ENCODE results near the gene FKBP8.

Gene FKBP8

DNA sequence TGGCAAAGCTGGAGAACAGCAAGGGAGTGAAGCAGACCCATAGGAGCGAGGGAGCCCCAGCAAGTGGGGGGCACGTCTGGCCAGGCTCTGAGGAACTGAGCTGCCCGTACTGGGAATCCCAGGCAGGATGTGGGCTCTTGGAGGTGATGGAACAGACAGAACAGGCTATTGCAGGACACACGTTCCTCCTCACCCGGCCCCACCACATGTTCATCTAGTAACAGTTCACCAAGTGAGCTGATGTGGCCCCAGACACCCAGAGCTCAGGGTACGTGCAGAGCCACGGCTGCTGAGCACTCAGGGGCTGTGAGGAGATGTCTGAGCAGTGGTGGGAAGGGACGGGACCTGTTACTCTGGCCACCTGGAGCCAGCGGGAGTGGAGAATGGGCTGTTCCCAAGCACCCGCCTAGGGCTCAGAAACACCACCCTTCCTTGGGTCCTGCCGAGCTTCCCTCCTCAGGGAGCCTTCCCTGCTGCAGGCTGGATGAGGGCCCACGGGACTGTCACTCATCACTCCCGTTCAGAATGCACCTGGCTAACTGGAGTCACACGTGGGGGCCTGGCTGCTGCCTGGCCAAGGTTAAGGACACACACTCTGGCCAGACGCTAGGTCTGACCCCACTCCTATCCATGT, 39.9 kb downstream of the FKBP8 start:
- no peak for DNase-seq (ENCODE audit: low read depth in 1 of 2, low spot score in 1 of 2)

DNA sequence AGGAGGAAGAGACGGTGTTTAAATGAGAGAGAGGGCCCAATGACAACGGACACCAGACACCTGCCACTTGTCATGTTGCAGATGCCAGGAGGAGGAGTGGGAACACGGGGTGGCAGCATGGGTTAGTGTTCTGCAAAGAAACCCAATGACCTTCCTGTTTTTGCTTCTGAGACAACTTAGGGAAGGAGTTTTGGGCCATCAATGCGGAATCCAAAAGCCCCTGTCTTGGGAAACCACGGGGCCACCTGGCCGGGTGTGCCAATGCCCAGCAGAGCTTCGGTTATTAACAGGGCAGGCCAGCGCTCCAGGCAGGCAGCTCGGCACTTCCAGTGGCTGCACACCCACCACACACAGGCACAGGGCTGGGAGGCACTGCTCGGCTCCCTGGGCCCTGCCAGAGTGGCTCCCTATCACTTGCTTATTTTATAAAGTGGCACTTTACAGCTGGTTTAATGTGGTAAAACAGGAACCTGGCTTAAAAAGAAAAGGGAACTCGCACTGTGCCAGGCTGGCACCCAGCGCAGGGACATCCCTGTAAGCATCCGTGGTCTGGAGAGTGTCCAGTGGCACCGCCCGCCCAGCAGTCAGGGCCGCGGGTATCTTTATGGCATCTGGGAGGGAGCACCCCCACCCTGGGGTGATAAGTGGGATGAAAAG, 40.6 kb downstream of the FKBP8 start:
- no peak for DNase-seq (ENCODE audit: low read depth in 1 of 2, low spot score in 1 of 2)

DNA sequence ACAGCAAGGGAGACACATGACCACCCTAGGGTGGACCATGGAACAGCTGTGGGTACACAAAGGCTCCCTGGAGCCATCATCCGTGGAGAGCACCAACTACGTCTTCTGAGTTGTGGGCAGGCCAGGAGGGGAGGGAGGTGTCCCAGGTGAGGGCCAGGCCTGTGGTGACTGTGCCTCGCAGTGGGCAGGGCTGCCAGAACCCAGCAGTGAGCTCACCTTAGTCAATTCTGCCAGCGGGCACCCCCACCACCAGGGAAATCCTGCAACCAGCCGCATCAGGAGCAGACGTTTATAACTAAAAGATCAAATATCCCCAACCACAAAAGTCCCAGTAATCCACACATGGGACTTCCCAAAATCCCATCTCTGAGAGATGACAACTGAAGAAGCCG, 41.1 kb downstream of the FKBP8 start:
- no peak for DNase-seq (ENCODE audit: low read depth in 1 of 2, low spot score in 1 of 2)

DNA sequence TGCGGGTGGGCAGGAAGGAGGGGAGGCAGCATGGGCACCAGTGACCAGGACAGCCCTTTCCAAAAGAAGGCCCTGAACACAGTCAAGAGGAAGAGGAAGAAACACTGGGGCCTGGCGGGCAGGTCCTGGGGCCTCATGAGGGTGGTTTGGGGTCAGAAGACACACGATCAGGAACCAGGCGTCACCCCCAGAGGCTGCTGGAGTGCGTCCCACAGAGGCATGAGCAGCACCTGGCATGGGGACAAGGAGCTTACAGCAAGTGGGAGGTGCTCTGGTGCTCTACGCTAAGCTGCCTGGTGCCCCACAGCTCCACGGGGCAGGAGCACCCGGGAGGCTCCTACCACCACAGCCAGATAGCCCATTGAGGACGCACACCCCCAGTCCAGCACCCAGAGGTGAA, 41.5 kb downstream of the FKBP8 start:
- DNase-seq (ENCODE audit: low read depth in 1 of 2, low spot score in 1 of 2) = no peak

DNA sequence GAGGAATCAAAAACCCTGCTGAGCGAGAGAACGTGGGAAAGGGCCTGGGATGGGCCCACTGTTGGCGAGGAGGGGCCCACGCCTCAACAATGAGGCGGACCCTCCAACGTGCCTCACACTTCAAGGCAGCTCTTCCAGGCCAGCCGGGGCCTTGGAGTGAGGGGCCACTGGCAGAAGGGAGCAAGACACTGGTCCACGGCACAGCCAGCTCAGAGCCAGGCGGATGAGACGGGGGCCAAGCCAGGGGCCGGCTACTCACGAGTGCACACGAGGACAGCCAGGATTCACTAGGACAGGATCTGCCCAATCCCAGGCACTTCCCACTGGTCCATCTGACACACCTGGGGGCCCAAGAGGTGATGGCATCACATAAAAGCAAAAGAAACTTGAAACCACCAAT, 42.0 kb downstream of the FKBP8 start:
- DNase-seq (ENCODE audit: low read depth in 1 of 2, low spot score in 1 of 2) = no peak

DNA sequence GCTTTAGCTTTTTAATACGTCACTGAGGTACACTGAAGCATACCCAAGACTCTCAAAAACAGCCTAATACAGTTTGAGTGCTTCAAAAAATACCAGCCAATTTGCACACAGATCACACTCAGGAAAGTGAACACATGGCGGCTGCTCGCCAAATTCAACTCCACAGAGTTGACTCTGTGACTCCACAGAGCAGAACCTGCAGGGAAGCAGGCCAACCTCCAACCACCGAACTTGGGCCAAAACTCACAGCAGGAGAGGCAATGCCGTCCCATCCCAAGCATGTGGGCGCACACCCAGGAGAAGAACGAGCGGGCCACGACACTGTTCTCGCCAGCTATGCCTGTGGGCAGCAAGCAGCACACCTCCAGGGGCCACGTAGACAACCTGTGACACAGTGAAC, 42.6 kb downstream of the FKBP8 start:
- DNase-seq (ENCODE audit: low read depth in 1 of 2, low spot score in 1 of 2) = no peak

DNA sequence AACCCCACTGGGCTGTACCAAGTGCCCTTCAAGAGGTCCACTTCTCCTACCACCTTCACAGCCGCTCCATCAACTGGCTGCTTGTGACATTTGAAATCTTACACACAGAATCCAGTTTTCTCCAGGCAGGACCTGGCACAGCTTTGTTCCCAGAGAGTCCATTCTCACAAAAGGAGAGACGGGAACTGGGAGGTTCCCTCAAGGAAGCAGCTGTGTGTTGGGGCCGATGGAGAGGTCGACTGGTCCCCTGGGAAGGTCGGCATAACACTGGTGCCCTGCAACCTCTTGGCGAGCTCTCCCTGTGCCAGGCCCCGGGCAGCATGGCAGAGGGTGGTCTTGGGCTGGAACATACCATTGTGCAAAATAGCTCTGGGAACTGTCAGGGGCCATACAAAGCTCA, 43.0 kb downstream of the FKBP8 start:
- DNase-seq (ENCODE audit: low read depth in 1 of 2, low spot score in 1 of 2) = no peak

DNA sequence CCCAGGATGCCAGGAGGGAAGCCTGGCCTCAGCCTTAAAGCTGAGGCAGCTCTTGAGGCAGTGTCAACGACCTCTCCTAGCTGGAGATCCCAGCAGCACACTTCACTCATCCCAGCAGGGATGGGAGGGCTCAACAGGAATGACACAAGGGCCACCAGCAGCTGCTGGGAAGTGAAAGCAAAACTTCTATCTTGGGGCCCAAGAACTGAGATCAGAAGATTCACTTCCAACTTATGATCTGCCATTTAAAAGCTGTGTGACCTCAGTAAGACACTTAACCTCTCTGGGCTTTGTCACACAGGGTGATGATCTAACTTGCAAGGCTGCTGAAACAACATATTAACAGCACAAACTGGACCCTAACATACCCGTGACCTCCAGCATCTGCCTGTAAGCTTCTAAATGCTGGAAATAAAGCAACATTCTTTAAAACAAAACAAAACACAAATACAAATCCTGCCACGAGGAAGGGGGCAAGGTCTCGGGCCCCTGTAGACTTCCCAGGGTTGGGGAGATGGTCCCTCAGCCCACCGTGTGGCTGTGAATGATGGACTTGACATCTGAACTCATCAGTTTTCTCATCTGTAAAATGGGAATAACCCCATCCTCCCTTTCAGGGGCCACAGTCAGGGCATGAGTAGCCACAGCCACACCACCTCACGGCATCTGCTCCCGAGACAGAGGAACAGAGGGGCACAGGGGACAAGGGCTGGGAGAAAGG, 44.2 kb downstream of the FKBP8 start:
- no peak for DNase-seq (ENCODE audit: low read depth in 1 of 2, low spot score in 1 of 2)

DNA sequence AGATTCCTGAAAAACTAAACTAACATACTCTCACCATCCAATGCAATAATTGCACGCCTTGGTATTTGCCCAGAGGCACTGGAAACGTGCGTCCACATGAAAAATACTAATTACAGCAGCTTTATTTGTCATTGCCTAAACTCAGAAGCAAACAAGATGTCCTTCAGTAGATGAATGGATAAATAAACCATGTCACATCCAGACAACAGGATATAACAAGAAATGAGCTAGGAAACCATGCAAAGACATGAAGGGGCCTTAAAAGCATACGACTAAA, 46.5 kb downstream of the FKBP8 start:
- no peak for DNase-seq (ENCODE audit: low read depth in 1 of 2, low spot score in 1 of 2)

DNA sequence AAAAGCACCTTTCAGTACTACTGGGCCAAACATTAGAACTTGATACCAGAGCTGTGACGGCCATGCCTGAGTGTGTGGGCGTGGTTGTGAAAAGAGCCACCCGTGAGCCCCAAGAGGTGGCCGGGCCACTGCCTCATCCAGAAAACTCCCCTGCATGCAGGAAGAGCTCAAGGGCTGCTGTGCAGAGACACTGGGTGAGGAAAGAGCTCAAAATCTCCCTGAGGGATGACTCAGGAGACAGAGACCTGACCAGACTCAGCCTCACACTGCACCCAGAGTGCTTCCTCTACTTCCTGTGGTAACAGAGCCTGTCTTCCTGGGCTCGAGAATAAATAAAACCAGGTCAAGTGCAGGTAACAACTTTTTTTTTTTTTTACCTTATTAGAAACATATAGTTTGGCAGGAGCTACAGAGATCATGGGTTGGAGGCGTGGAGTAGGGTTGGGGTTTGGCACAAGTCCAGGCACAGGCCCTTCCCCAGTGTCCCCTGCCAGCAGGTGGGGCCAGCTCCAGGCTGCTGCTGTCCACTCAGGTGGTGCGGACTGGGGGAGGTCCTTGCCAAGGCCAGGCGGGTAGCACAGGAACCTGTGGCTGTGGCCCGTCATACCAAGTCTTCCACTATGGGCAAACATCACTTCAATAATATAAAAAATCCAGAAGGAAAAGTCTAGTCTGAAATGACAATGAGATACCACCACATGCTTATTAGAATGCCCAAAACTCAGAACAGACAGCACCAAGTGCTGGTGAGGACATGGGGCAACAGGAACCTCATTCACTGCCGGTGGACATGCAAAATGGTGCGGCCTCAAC, 47.0 kb downstream of the FKBP8 start:
- DNase-seq (ENCODE audit: low read depth in 1 of 2, low spot score in 1 of 2) = peak in 1 of 2 donors; percentile 52

DNA sequence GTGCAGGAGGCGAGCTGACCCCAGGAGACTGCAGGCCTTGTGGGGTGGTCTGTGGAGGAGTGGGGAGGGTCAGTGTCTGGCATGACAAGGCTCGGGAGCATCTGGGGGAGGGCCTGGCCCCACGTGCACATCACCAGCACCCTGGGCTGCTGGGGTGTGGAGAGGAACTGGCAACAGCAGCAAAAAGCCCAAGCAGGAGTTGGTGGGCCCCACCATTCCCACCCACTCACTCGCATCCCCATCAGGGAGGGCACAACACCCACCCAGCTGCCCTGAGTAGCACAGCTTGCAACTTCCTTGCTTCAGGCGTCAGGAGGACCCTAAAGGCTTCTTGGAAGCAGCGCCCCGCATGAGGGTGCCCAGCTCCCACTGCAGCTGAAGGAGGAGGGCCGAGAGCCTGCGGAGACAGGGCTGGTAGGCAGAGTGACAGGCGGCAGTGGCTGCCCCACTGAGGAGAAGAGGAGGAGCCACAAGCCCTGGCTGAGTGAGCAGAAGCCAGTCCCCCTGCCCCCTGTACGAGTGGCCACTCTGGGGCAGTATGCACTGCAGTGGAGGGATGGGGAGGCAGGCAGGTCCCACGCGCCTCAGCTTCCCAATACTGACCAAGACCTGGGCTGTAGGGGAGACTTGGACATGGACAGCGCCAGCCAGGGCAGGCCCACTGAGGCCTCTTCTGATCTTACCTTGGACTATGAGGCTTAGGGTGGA, 48.0 kb downstream of the FKBP8 start:
- DNase-seq (ENCODE audit: low read depth in 1 of 2, low spot score in 1 of 2) = no peak

DNA sequence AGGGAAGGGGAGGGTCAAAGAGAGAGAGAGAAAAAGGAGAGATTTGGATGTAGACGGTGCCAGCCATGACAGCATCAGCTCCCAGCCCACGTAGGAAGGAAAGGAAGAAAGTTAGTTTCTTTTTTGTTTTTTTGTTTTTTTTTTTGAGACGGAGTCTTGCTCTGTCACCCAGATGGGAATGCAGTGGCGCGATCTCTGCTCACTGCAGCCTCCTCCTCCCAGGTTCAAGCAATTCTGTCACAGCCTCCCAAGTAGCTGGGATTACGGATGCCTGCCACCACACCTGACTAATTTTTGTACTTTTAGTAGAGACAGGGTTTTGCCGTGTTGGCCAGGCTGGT, 49.1 kb downstream of the FKBP8 start:
- DNase-seq (ENCODE audit: low read depth in 1 of 2, low spot score in 1 of 2) = no peak

DNA sequence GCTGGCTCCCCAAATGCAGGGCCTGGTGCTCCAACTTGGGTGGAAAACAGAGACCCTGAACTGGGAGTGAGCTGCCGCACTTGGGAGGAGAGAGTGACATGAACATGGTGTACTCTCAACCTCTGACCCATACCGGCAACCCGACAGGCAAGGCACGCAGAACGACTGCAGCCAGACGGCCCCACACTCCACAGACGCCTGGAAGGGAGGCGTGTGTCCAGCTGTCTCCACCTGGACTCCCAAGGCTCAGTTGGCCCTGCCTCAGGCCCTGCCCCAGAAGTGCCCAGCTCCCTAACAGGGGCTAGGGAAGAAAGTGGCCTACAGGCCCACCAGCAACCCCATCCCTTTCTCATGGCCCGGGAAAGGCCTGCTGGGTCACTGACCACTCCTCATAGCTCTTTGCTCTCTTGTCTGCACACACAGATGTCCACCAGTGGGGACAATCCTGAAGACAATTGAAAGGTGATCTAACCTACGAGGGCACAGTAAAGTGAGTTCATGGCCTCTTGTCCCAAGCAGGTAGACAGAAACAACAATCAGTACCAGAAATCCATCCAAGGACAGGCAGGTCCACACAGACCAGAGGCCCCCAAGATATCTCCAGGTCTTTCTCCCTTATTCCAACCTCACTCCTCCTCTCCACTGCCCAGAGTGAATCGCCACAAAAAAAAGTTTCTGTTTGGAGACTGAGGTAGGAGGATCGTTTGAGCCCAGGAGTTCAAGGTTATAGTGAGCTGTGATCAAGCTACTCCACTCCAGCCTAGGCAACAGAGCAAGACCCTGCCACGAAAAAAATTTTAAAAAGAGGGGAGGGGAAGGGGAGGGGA, 49.7 kb downstream of the FKBP8 start:
- no peak for DNase-seq (ENCODE audit: low read depth in 1 of 2, low spot score in 1 of 2)

DNA sequence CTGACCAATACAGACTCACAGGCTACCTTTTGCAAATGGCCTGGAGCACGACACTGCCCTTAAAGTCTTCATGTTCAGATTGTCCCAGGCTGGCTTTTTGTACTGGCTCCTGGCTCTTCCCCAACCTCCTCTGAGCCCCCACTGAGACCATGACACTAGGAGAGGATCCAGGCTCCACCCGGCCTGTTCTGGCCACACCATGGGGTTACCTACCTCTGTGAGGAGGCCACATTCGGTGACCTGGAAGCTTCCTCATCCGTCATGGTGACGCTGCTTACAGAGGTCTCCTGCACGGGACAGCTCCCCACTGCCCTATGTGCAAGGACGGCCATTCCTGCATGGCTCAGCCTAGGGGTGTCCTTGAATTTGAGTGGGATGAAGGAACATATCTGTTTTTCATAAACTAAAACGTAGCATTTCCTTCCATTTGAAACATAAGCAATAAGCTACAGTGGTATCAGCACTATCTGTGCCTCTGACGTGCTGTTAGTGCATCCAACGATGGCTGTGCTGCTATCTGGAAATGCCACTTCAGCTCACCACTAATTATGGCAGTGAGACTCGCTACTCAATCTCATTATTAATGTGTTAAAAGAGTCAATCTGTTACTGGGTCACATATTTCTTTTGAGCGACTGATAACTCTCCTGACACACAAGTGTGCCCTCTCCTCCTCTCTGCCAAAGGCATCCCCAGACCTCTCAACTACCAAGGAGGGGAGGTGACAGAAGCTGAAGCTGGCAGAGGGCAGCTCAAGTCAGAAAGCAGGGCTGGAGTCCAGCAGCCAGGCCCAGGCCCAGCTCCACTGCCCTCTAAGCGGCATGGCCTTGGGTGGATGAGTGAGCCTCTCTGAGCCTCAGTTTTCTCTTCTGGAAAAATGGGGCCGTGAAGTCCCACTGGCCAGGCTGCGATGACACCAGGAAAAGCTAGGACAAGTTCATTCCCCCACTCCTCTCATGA, 51.1 kb downstream of the FKBP8 start:
- no peak for DNase-seq (ENCODE audit: low read depth in 1 of 2, low spot score in 1 of 2)

DNA sequence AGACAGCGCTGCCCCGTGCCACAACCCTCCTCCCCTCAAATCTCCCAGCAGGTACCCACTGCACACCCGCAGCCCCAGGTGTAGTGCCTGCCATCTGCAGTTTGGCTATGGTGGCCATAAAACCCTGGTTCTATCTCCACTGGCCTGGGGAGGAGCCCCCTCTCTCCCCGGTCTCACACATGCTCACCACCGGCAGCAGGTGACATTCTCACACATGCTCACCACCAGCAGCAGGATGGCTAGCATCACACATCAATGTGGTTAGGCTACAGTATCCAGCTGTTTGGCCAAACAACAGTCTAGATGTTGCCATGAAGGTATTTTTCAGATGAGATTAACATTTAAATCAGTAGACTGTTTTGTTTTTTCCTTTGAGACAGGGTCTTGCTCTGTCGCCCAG, 52.6 kb downstream of the FKBP8 start:
- DNase-seq (ENCODE audit: low read depth in 1 of 2, low spot score in 1 of 2) = no peak

DNA sequence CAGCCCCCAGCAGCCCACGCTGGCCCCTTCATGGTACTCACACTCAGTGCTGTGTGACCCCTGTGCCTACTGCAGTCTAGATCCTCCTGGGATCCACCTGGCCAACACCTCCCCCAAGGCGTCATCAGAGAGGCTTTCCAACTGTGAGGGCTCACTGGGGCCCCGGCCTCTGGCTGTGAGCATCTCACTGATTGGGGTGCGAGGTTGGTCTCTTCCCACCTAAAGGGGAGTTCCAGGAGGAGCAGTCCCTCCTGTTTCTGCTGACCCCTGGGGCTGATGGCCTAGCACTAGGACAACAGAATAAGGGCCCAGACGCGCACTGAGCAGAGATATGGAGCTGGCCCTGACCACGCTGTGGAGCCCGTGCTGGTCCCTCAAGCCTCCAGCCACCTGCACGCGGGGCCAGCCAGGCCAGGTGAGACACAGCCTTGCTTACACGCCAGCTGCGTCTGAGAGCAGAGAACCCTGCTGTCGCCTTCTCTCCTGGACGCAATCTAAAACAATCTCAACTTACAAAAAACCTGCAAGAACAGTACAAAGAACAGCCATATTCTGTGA, 53.7 kb downstream of the FKBP8 start:
- no peak for DNase-seq (ENCODE audit: low read depth in 1 of 2, low spot score in 1 of 2)

DNA sequence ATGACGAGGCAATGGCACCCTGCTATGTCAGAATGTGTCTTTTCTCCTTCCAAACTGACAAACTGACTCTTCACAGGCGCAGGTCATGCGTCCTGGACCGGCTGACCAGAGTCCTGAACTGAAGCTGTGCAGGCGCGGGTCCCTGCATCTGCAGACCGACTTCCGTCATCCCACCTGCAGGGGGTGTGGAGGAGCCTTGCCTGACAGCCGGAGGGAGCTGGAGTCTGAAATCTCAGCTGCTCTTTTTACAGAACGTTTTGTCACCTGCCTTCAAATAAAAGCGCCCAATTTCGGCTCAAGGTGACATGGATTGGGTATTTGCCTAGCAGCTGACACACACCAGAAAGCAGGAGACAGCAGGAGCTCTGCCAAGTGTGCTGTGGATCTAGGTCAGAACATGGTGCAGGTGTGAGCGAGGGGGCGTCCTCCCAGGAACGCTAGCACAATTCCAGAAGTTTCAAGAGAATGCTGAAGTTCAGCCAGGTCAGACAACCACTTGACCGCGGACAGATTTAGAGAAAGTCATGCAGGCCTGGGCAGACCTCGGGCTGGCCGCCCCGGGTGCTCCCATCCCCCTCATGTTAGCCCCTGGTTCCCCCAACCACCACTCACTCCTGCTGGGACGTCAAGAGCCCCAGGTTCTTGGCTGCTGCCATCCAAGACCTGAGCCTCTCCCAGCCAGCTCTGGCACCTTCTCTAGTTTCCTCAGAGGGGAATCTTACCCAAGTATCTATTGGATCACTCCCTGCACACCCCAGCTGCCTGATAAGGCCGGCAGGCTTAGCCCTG, 54.3 kb downstream of the FKBP8 start:
- DNase-seq (ENCODE audit: low read depth in 1 of 2, low spot score in 1 of 2) = no peak

DNA sequence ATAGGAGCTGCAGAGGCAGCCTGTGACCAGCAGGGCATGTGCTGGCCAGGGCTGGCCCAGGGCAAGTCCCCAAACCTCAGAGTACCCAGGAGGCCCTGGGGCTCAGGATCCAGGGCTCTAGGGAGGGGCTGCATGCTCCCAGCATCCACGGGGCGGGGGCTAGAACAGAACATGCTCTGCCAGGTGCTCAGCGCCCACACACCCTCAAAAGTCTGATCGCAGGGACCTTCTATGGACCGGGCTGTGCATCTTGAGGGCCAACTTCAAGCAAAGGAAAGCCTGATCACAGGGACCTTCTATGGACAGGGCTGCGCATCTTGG, 55.0 kb downstream of the FKBP8 start:
- no peak for DNase-seq (ENCODE audit: low read depth in 1 of 2, low spot score in 1 of 2)

All from activated CD4-positive, alpha-beta T cell treated with anti-CD3 and anti-CD28 coated beads, Interleukin-2, amount 50 U/mL, for 24 hours (primary cell).